ENCODE results near the gene SLC39A8. TPM values are rescaled to one million over a fixed set of nuclear protein-coding genes. Genes with fewer than 3 reads are reported as not detected.

Gene SLC39A8
- total and polyA plus RNA-seq, 3 experiments from 2014 or later: 43.5 to 84.2 (median 82.0) TPM

- Histone ChIP-seq H3K4me1 (ENCODE audit: insufficient read depth, low read length) (peaks cover 12% of the 10 kb centered on the region), H3K4me3 (ENCODE audit: low read length) (no peak overlapping the region), H3K27ac (ENCODE audit: low read depth, low read length) (no peak overlapping the region), H3K36me3 (ENCODE audit: insufficient read depth, low read length) (no peaks in the 10 kb centered on the region), H3K9me3 (ENCODE audit: low read length) (no peaks in the 10 kb centered on the region), H3K27me3 (ENCODE audit: insufficient read depth, low read length, poor library complexity, severe bottlenecking) (no peaks in the 10 kb centered on the region)
- DNase-seq: no peak
- no peaks in the 10 kb centered on the region for H3K27me3 Mint-ChIP-seq
- no peak overlapping the region for H3K27ac Mint-ChIP-seq
- H3K4me3 Mint-ChIP-seq: peak overlapping the region in 1 of 7 donors; percentile 34
- peaks cover 13 to 17% (median 16%) of the 10 kb centered on the region in 3 donors for H3K4me1 Mint-ChIP-seq
- no peaks in the 10 kb centered on the region for H3K9me3 Mint-ChIP-seq
- H3K36me3 Mint-ChIP-seq: peaks cover 0 to 12% (median 0%) of the 10 kb centered on the region in 3 donors
- ChIA-PET CTCF (no interaction called here), POLR2A (no interaction called here)
Measured at GRCh38 chr4:102348701-102349100, 3.4 kb upstream of the SLC39A8 start.

- Histone ChIP-seq H3K27ac (ENCODE audit: low read depth, low read length) (peak overlapping the region; percentile 93), H3K36me3 (ENCODE audit: insufficient read depth, low read length) (no peaks in the 10 kb centered on the region), H3K4me1 (ENCODE audit: insufficient read depth, low read length) (peaks cover 42% of the 10 kb centered on the region), H3K27me3 (ENCODE audit: insufficient read depth, low read length, poor library complexity, severe bottlenecking) (no peaks in the 10 kb centered on the region), H3K4me3 (ENCODE audit: low read length) (peak overlapping the region; percentile 83), H3K9me3 (ENCODE audit: low read length) (no peaks in the 10 kb centered on the region)
- peaks cover 0 to 12% (median 0%) of the 10 kb centered on the region in 3 donors for H3K36me3 Mint-ChIP-seq
- ChIA-PET POLR2A (interaction anchor here (0.8 to 1.7 kb wide), 3 partner anchors 85 to 731 kb away, joined by 3 to 5 read pairs (median 4); partner anchors contain the start of gene SLC9B2), CTCF (interaction anchor here (1.0 to 1.8 kb wide), 6 partner anchors 13 to 266 kb away, joined by 3 to 5 read pairs (median 4); partner anchors contain the start of gene NFKB1)
- no peaks in the 10 kb centered on the region for H3K27me3 Mint-ChIP-seq
- H3K27ac Mint-ChIP-seq: peak overlapping the region; percentile 92 to 99 (median 96)
- no peaks in the 10 kb centered on the region for H3K9me3 Mint-ChIP-seq
- H3K4me1 Mint-ChIP-seq: peaks cover 31 to 47% (median 46%) of the 10 kb centered on the region in 3 donors
- DNase-seq: no peak
- peak overlapping the region; percentile 90 to 95 (median 91) for H3K4me3 Mint-ChIP-seq
Measured at GRCh38 chr4:102345795-102346100, 466 bp upstream of the SLC39A8 start.

GRCh38 chr4:102344520-102344953, 745 bp downstream of the SLC39A8 start:
- Mint-ChIP-seq H3K4me1 (peaks cover 35 to 57% (median 56%) of the 10 kb centered on the region in 3 donors), H3K36me3 (peaks cover 0 to 12% (median 0%) of the 10 kb centered on the region in 3 donors), H3K9me3 (no peaks in the 10 kb centered on the region), H3K27me3 (no peaks in the 10 kb centered on the region), H3K4me3 (peak overlapping the region; percentile 90 to 95 (median 91)), H3K27ac (peak overlapping the region; percentile 92 to 99 (median 96))
- POLR2A ChIA-PET: interaction anchor here (0.9 to 1.7 kb wide), 6 partner anchors 86 to 732 kb away, joined by 3 to 6 read pairs (median 4); partner anchors contain the start of genes MANBA, NFKB1 and SLC9B2
- Histone ChIP-seq H3K36me3 (ENCODE audit: insufficient read depth, low read length) (no peaks in the 10 kb centered on the region), H3K4me3 (ENCODE audit: low read length) (peak overlapping the region; percentile 83), H3K4me1 (ENCODE audit: insufficient read depth, low read length) (peaks cover 42% of the 10 kb centered on the region), H3K27me3 (ENCODE audit: insufficient read depth, low read length, poor library complexity, severe bottlenecking) (no peaks in the 10 kb centered on the region), H3K27ac (ENCODE audit: low read depth, low read length) (peak overlapping the region; percentile 93), H3K9me3 (ENCODE audit: low read length) (no peaks in the 10 kb centered on the region)
- CTCF ChIA-PET: interaction anchor here (1.1 to 1.8 kb wide), 4 partner anchors 14 to 86 kb away, joined by 4 to 5 read pairs (median 4); no protein-coding TSS in a partner anchor
- peak in 3 of 5 donors; percentile 56 to 81 (median 58) for DNase-seq

GRCh38 chr4:102343964-102344519, 1.2 kb downstream of the SLC39A8 start:
- H3K27me3 ChIP-seq (ENCODE audit: insufficient read depth, low read length, poor library complexity, severe bottlenecking): no peaks in the 10 kb centered on the region
- peak overlapping the region; percentile 90 to 95 (median 91) for H3K4me3 Mint-ChIP-seq
- peaks cover 0 to 14% (median 0%) of the 10 kb centered on the region in 3 donors for H3K36me3 Mint-ChIP-seq
- CTCF ChIA-PET: interaction anchor here (1.1 to 1.2 kb wide), 2 partner anchors 14 to 87 kb away, joined by 4 read pairs; no protein-coding TSS in a partner anchor
- DNase-seq: peak in 1 of 5 donors; percentile 6
- H3K27me3 Mint-ChIP-seq: no peaks in the 10 kb centered on the region
- no peaks in the 10 kb centered on the region for H3K9me3 Mint-ChIP-seq
- H3K4me1 ChIP-seq (ENCODE audit: insufficient read depth, low read length): peaks cover 42% of the 10 kb centered on the region
- no peaks in the 10 kb centered on the region for H3K9me3 ChIP-seq (ENCODE audit: low read length)
- POLR2A ChIA-PET: interaction anchor here (1.0 to 1.7 kb wide), 4 partner anchors 87 to 484 kb away, joined by 3 to 6 read pairs (median 4); partner anchors contain the start of genes MANBA and NFKB1
- peak overlapping the region; percentile 83 for H3K4me3 ChIP-seq (ENCODE audit: low read length)
- no peaks in the 10 kb centered on the region for H3K36me3 ChIP-seq (ENCODE audit: insufficient read depth, low read length)
- peak overlapping the region; percentile 93 for H3K27ac ChIP-seq (ENCODE audit: low read depth, low read length)
- H3K27ac Mint-ChIP-seq: peak overlapping the region; percentile 92 to 99 (median 96)
- peaks cover 35 to 62% (median 61%) of the 10 kb centered on the region in 3 donors for H3K4me1 Mint-ChIP-seq

- Mint-ChIP-seq H3K4me3 (peak overlapping the region in 6 of 7 donors; percentile 63 to 92 (median 86)), H3K36me3 (peaks cover 0 to 16% (median 0%) of the 10 kb centered on the region in 3 donors), H3K27ac (peak overlapping the region in 3 of 8 donors; percentile 10 to 92 (median 19)), H3K9me3 (no peaks in the 10 kb centered on the region), H3K4me1 (peaks cover 35 to 64% (median 62%) of the 10 kb centered on the region in 3 donors), H3K27me3 (no peaks in the 10 kb centered on the region)
- H3K27me3 ChIP-seq (ENCODE audit: insufficient read depth, low read length, poor library complexity, severe bottlenecking): no peaks in the 10 kb centered on the region
- no peaks in the 10 kb centered on the region for H3K36me3 ChIP-seq (ENCODE audit: insufficient read depth, low read length)
- H3K4me1 ChIP-seq (ENCODE audit: insufficient read depth, low read length): peaks cover 42% of the 10 kb centered on the region
- H3K27ac ChIP-seq (ENCODE audit: low read depth, low read length): no peak overlapping the region
- ChIA-PET POLR2A (no interaction called here), CTCF (no interaction called here)
- H3K4me3 ChIP-seq (ENCODE audit: low read length): no peak overlapping the region
- DNase-seq: no peak
- H3K9me3 ChIP-seq (ENCODE audit: low read length): no peaks in the 10 kb centered on the region
Measured at GRCh38 chr4:102342404-102343074, 2.7 kb downstream of the SLC39A8 start.

- peaks cover 0 to 16% (median 0%) of the 10 kb centered on the region in 3 donors for H3K36me3 Mint-ChIP-seq
- no peaks in the 10 kb centered on the region for H3K9me3 Mint-ChIP-seq
- H3K4me1 Mint-ChIP-seq: peaks cover 35 to 68% (median 67%) of the 10 kb centered on the region in 3 donors
- Histone ChIP-seq H3K27me3 (ENCODE audit: insufficient read depth, low read length, poor library complexity, severe bottlenecking) (no peaks in the 10 kb centered on the region), H3K4me3 (ENCODE audit: low read length) (no peak overlapping the region), H3K36me3 (ENCODE audit: insufficient read depth, low read length) (no peaks in the 10 kb centered on the region), H3K9me3 (ENCODE audit: low read length) (no peaks in the 10 kb centered on the region), H3K4me1 (ENCODE audit: insufficient read depth, low read length) (peaks cover 43% of the 10 kb centered on the region), H3K27ac (ENCODE audit: low read depth, low read length) (no peak overlapping the region)
- no peaks in the 10 kb centered on the region for H3K27me3 Mint-ChIP-seq
- ChIA-PET POLR2A (no interaction called here), CTCF (no interaction called here)
- H3K4me3 Mint-ChIP-seq: peak overlapping the region in 1 of 7 donors; percentile 73
- DNase-seq: no peak
- H3K27ac Mint-ChIP-seq: peak overlapping the region in 2 of 8 donors; percentile 2 to 45
Measured at GRCh38 chr4:102341201-102341600, 4.1 kb downstream of the SLC39A8 start.

GRCh38 chr4:102339018-102339417, 6.3 kb downstream of the SLC39A8 start:
- no peaks in the 10 kb centered on the region for H3K27me3 Mint-ChIP-seq
- DNase-seq: no peak
- no peaks in the 10 kb centered on the region for H3K9me3 Mint-ChIP-seq
- H3K27me3 ChIP-seq (ENCODE audit: insufficient read depth, low read length, poor library complexity, severe bottlenecking): no peaks in the 10 kb centered on the region
- no peaks in the 10 kb centered on the region for H3K36me3 ChIP-seq (ENCODE audit: insufficient read depth, low read length)
- H3K36me3 Mint-ChIP-seq: peaks cover 0 to 13% (median 2%) of the 10 kb centered on the region in 3 donors
- no peak overlapping the region for H3K4me3 Mint-ChIP-seq
- CTCF ChIA-PET: interaction anchor here (0.6 kb wide), 1 partner anchor 846 kb away, joined by 3 read pairs; no protein-coding TSS in a partner anchor
- no peak overlapping the region for H3K27ac ChIP-seq (ENCODE audit: low read depth, low read length)
- no peak overlapping the region for H3K27ac Mint-ChIP-seq
- peaks cover 34 to 73% (median 73%) of the 10 kb centered on the region in 3 donors for H3K4me1 Mint-ChIP-seq
- peaks cover 42% of the 10 kb centered on the region for H3K4me1 ChIP-seq (ENCODE audit: insufficient read depth, low read length)
- H3K9me3 ChIP-seq (ENCODE audit: low read length): no peaks in the 10 kb centered on the region
- H3K4me3 ChIP-seq (ENCODE audit: low read length): no peak overlapping the region
- POLR2A ChIA-PET: no interaction called here

- H3K9me3 Mint-ChIP-seq: no peaks in the 10 kb centered on the region
- H3K36me3 Mint-ChIP-seq: peaks cover 0 to 12% (median 2%) of the 10 kb centered on the region in 3 donors
- Histone ChIP-seq H3K36me3 (ENCODE audit: insufficient read depth, low read length) (no peaks in the 10 kb centered on the region), H3K9me3 (ENCODE audit: low read length) (no peaks in the 10 kb centered on the region), H3K27ac (ENCODE audit: low read depth, low read length) (no peak overlapping the region), H3K27me3 (ENCODE audit: insufficient read depth, low read length, poor library complexity, severe bottlenecking) (no peaks in the 10 kb centered on the region), H3K4me1 (ENCODE audit: insufficient read depth, low read length) (peaks cover 37% of the 10 kb centered on the region), H3K4me3 (ENCODE audit: low read length) (no peak overlapping the region)
- H3K4me1 Mint-ChIP-seq: peaks cover 32 to 73% (median 72%) of the 10 kb centered on the region in 3 donors
- no peaks in the 10 kb centered on the region for H3K27me3 Mint-ChIP-seq
- no peak for DNase-seq
- ChIA-PET POLR2A (no interaction called here), CTCF (no interaction called here)
- no peak overlapping the region for H3K4me3 Mint-ChIP-seq
- H3K27ac Mint-ChIP-seq: no peak overlapping the region
Measured at GRCh38 chr4:102338405-102338804, 6.9 kb downstream of the SLC39A8 start.
